Astrocyte (in vitro differentiated cells and primary cell): Measurements from ENCODE around the gene NRIP1.

Source experiments
- EZH2 ChIP-seq: IDR thresholded peaks from 2 replicates; pipeline ENCODE4 v1.6.1; 2012; ENCODE audit warnings: mild to moderate bottlenecking, low read length, inconsistent platforms; ENCODE audit not compliant: insufficient read depth
- TF ChIP-seq, protein P1 (sequence below): IDR thresholded peaks from 2 replicates; pipeline ENCODE4 v1.5.1; 2011; ENCODE audit warnings: low read depth, mild to moderate bottlenecking, inconsistent platforms, low read length, moderate library complexity; ENCODE audit not compliant: insufficient read depth

DNA sequence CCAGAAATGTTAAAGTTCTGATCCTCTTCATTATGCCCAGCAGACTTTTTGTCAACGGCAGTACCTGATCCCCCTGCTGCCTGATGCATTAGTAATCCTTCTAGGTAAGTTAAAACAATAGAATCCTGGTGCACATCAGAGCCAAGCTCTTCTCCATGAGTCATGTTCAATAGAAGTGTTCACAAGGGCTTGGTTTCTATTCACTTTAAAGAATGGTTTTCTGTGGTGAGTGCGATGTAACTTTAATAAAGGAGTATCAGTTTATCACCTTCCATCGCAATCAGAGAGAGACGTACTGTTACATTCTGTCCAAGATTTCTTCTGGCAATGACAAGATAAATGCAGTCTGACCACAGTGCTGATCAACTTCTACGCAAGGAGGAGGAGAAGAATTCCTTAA is 96.8 kb downstream of the NRIP1 start:
- TF ChIP-seq, protein P1, sequence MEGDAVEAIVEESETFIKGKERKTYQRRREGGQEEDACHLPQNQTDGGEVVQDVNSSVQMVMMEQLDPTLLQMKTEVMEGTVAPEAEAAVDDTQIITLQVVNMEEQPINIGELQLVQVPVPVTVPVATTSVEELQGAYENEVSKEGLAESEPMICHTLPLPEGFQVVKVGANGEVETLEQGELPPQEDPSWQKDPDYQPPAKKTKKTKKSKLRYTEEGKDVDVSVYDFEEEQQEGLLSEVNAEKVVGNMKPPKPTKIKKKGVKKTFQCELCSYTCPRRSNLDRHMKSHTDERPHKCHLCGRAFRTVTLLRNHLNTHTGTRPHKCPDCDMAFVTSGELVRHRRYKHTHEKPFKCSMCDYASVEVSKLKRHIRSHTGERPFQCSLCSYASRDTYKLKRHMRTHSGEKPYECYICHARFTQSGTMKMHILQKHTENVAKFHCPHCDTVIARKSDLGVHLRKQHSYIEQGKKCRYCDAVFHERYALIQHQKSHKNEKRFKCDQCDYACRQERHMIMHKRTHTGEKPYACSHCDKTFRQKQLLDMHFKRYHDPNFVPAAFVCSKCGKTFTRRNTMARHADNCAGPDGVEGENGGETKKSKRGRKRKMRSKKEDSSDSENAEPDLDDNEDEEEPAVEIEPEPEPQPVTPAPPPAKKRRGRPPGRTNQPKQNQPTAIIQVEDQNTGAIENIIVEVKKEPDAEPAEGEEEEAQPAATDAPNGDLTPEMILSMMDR, result no peak
- TF ChIP-seq EZH2, result no peak
